B cell (primary cell): ENCODE data around the gene SLC2A9.

Experiments used
- EZH2 ChIP-seq: IDR thresholded peaks from 2 replicates; pipeline ENCODE4 v1.6.1; 2012; ENCODE audit warnings: borderline replicate concordance, low read depth, mild to moderate bottlenecking, moderate library complexity, low read length; ENCODE audit not compliant: insufficient read depth, poor library complexity, severe bottlenecking
- TF ChIP-seq, protein P1 (sequence below): fragments of 200-600 bp; IDR thresholded peaks from one replicate; pipeline ENCODE4 v1.8.0; 2022; ENCODE audit warnings: antibody characterized with exemption, mild to moderate bottlenecking

DNA sequence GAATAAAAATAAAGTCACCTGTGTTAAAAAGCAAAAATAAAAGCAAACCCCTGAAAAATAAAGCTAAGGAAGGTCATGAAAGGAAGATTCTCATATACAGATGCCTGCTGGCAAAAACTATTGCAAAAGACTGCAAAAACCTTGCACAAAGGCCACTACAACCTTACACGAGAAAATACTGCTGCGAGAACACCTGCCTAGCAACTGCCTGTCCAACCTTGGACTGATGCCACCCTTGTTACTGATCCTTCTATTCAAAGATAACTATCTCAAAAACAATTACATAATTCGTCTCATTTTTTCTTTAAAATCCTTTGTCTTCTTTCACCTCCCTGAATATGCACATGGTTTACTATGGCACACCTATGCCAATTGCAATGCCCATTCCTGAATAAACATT is 49.6 kb downstream of the SLC2A9 start:
- TF ChIP-seq, protein P1, sequence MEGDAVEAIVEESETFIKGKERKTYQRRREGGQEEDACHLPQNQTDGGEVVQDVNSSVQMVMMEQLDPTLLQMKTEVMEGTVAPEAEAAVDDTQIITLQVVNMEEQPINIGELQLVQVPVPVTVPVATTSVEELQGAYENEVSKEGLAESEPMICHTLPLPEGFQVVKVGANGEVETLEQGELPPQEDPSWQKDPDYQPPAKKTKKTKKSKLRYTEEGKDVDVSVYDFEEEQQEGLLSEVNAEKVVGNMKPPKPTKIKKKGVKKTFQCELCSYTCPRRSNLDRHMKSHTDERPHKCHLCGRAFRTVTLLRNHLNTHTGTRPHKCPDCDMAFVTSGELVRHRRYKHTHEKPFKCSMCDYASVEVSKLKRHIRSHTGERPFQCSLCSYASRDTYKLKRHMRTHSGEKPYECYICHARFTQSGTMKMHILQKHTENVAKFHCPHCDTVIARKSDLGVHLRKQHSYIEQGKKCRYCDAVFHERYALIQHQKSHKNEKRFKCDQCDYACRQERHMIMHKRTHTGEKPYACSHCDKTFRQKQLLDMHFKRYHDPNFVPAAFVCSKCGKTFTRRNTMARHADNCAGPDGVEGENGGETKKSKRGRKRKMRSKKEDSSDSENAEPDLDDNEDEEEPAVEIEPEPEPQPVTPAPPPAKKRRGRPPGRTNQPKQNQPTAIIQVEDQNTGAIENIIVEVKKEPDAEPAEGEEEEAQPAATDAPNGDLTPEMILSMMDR, result no peak
- TF ChIP-seq EZH2, result no peak
